ENCODE data around the gene SLC1A7. TPM values are rescaled to one million over a fixed set of nuclear protein-coding genes. Genes with fewer than 3 reads are reported as not detected.

The SLC1A7 gene
- polyA plus RNA-seq, 1 donor (not counting 4 experiments of a cell fraction or from before 2014, with no cell fraction given), result not detected

DNA sequence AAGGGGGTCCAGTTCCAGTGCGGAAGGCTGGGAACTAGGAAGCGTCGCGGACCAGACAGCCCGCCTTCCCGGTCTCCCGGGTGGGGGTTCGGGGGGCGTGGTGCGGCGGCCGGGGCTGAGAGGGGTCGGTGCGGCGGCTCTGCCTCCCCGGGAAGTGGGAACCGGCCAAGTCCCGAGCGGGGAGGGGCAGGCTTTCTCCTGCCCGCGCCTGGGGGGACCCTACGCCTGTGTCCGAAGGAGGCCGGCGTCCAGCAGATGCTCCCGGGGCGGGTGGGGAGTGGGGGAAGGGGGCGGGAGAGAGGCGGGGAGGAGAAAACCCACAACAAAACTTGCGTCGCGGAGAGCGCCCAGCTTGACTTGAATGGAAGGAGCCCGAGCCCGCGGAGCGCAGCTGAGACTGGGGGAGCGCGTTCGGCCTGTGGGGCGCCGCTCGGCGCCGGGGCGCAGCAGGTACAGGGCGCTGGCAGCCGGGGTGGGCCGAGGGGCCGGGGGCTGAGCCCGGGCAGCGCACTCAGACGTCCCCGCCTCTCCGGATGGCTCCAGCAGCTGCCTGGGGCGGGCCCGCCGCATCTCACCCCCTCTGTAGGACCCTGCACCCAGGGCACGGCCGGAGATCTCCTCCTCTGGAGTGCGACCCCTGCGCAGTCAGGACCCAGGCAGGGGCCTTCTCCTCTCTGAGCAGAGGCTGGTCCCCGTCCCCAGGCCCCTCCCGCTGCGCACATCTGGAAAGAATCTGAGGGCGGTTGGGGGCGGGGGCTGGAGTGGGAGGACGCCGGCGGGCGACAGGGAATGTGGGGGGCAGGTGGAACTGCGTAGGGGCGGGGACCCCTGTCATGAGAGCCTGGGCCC is 80.4 kb downstream of the SLC1A7 start, which contains the start of gene PODN:
PODN (plus strand) TSS at position 355 of the 849 bp plus-strand sequence. CDS start 7,643 bp downstream, outside the sequence.
- Histone ChIP-seq H3K79me2 (ENCODE audit: control insufficient read depth, insufficient read depth, low read length) (no peaks in the 10 kb centered on the region), H3K4me2 (ENCODE audit: control insufficient read depth, extremely low read depth, insufficient read depth, low read depth, low read length) (no peak within 1 kb of the TSS), H3K27ac (ENCODE audit: control insufficient read depth, insufficient read depth, low read length) (no peak within 1 kb of the TSS), H3K9me1 (ENCODE audit: control insufficient read depth, extremely low read depth, insufficient read depth, low read length) (no peaks in the 10 kb centered on the region), H4K20me1 (ENCODE audit: control insufficient read depth, extremely low read depth, insufficient read depth, low read length) (no peaks in the 10 kb centered on the region), H3K4me3 (ENCODE audit: control insufficient read depth in 2 of 3, extremely low read depth in 1 of 3, insufficient read depth in 2 of 3, low read depth in 1 of 3, low read length in 3 of 3) (no peak within 1 kb of the TSS), H3K27me3 (ENCODE audit: control insufficient read depth, extremely low read depth, insufficient read depth, low read length) (peaks cover 53% of the 10 kb centered on the region), H3K4me1 (ENCODE audit: control insufficient read depth, extremely low read depth, insufficient read depth, low read length) (no peaks in the 10 kb centered on the region), H3K36me3 (ENCODE audit: control insufficient read depth in 2 of 2, extremely low read depth in 1 of 2, insufficient read depth in 2 of 2, low read length in 2 of 2) (no peaks in the 10 kb centered on the region), H2AFZ (ENCODE audit: control insufficient read depth, low read length) (no peak within 1 kb of the TSS), H3K9ac (ENCODE audit: control insufficient read depth, extremely low read depth, insufficient read depth, low read length) (no peak within 1 kb of the TSS), H3K9me3 (ENCODE audit: control insufficient read depth, low read depth, low read length) (no peaks in the 10 kb centered on the region)
- FAIRE-seq, result no peak
- dilution Hi-C loops (cut with MboI; ENCODE audit: extremely low pct_ligation_motif_present, low sequenced_read_pairs), result no loop called here
- TF ChIP-seq, protein P1, sequence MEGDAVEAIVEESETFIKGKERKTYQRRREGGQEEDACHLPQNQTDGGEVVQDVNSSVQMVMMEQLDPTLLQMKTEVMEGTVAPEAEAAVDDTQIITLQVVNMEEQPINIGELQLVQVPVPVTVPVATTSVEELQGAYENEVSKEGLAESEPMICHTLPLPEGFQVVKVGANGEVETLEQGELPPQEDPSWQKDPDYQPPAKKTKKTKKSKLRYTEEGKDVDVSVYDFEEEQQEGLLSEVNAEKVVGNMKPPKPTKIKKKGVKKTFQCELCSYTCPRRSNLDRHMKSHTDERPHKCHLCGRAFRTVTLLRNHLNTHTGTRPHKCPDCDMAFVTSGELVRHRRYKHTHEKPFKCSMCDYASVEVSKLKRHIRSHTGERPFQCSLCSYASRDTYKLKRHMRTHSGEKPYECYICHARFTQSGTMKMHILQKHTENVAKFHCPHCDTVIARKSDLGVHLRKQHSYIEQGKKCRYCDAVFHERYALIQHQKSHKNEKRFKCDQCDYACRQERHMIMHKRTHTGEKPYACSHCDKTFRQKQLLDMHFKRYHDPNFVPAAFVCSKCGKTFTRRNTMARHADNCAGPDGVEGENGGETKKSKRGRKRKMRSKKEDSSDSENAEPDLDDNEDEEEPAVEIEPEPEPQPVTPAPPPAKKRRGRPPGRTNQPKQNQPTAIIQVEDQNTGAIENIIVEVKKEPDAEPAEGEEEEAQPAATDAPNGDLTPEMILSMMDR (optimal IDR thresholded peaks at IDR 0.05 in 1 of 3, IDR thresholded peaks at IDR 0.05 in 1 of 3, conservative IDR thresholded peaks at IDR 0.05 in 1 of 3; ENCODE audit: extremely low read depth in 1 of 3, insufficient read depth in 2 of 3, low read length in 3 of 3), result no peak
- no peak for TF ChIP-seq EZH2 (IDR thresholded peaks at IDR 0.05; ENCODE audit: low read length)
- no peak for DNase-seq (ENCODE audit: low read depth, low spot score)

DNA sequence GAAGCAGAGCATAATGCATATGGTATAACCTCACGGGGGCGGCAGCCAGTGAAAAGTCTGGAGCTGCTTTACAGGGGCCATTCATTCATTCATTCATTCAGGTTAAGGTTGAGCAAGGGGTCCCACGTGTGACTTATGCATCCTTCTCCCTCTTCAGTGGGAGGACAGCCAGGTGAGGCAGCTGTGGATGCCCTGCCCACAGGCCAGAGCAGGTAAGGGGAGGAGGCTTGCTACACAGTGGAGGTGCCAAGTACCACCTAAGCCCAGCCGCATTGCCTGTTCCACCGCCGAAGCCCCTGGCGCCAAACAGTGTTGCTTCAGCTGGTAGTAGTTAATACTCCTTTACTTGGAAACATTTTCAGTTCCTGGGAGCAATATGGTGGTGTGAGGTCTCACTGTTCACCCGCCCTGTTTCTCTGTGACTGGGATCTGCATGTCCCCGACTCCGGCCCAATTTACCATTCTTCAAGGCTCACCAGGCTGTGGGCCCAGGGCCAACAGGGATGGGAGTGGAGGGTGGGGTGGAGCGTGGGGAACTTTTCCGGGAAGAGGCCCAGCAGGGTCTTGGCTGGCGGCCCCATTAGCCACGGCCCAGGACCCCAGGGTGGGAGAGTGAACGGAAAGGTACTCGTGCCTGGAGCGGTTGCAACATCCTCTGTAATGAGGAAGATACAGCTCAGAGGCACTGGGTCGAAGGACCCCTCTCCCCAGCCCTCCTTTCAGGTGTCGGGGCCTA is 81.1 kb downstream of the SLC1A7 start:
- Histone ChIP-seq H3K9ac (ENCODE audit: control insufficient read depth, extremely low read depth, insufficient read depth, low read length) (no peak overlapping the region), H3K9me3 (ENCODE audit: control insufficient read depth, low read depth, low read length) (no peaks in the 10 kb centered on the region), H3K4me3 (ENCODE audit: control insufficient read depth in 2 of 3, extremely low read depth in 1 of 3, insufficient read depth in 2 of 3, low read depth in 1 of 3, low read length in 3 of 3) (no peak overlapping the region), H3K36me3 (ENCODE audit: control insufficient read depth in 2 of 2, extremely low read depth in 1 of 2, insufficient read depth in 2 of 2, low read length in 2 of 2) (no peaks in the 10 kb centered on the region), H3K9me1 (ENCODE audit: control insufficient read depth, extremely low read depth, insufficient read depth, low read length) (no peaks in the 10 kb centered on the region), H3K27me3 (ENCODE audit: control insufficient read depth, extremely low read depth, insufficient read depth, low read length) (peaks cover 53% of the 10 kb centered on the region), H3K27ac (ENCODE audit: control insufficient read depth, insufficient read depth, low read length) (no peak overlapping the region), H3K79me2 (ENCODE audit: control insufficient read depth, insufficient read depth, low read length) (no peaks in the 10 kb centered on the region), H4K20me1 (ENCODE audit: control insufficient read depth, extremely low read depth, insufficient read depth, low read length) (no peaks in the 10 kb centered on the region), H2AFZ (ENCODE audit: control insufficient read depth, low read length) (no peak overlapping the region), H3K4me1 (ENCODE audit: control insufficient read depth, extremely low read depth, insufficient read depth, low read length) (no peaks in the 10 kb centered on the region), H3K4me2 (ENCODE audit: control insufficient read depth, extremely low read depth, insufficient read depth, low read depth, low read length) (no peak overlapping the region)
- DNase-seq (ENCODE audit: low read depth, low spot score) (no peak), FAIRE-seq (no peak)
- TF ChIP-seq EZH2 (IDR thresholded peaks at IDR 0.05; ENCODE audit: low read length), result peak; percentile 87
- TF ChIP-seq, protein P1 (optimal IDR thresholded peaks at IDR 0.05 in 1 of 3, IDR thresholded peaks at IDR 0.05 in 1 of 3, conservative IDR thresholded peaks at IDR 0.05 in 1 of 3; ENCODE audit: extremely low read depth in 1 of 3, insufficient read depth in 2 of 3, low read length in 3 of 3), result no peak
- dilution Hi-C loops (cut with MboI; ENCODE audit: extremely low pct_ligation_motif_present, low sequenced_read_pairs), result no loop called here

All from keratinocyte (primary cell).